GM08714 (cell line): ENCODE data around the gene CDC42EP3.

Experiments
- H3K4me3 ChIP-seq: fragments of 200-500 bp; sonication (Bioruptor generic); 2 replicates; pipeline ENCODE4 v1.5.1; 2014; ENCODE audit warnings: mild to moderate bottlenecking, low read length, inconsistent platforms
- ZNF274 ChIP-seq: IDR thresholded peaks from 2 replicates; pipeline ENCODE4 v1.6.1; 2012; ENCODE audit warnings: mild to moderate bottlenecking, low read depth, low read length

CDC42EP3 gene

DNA sequence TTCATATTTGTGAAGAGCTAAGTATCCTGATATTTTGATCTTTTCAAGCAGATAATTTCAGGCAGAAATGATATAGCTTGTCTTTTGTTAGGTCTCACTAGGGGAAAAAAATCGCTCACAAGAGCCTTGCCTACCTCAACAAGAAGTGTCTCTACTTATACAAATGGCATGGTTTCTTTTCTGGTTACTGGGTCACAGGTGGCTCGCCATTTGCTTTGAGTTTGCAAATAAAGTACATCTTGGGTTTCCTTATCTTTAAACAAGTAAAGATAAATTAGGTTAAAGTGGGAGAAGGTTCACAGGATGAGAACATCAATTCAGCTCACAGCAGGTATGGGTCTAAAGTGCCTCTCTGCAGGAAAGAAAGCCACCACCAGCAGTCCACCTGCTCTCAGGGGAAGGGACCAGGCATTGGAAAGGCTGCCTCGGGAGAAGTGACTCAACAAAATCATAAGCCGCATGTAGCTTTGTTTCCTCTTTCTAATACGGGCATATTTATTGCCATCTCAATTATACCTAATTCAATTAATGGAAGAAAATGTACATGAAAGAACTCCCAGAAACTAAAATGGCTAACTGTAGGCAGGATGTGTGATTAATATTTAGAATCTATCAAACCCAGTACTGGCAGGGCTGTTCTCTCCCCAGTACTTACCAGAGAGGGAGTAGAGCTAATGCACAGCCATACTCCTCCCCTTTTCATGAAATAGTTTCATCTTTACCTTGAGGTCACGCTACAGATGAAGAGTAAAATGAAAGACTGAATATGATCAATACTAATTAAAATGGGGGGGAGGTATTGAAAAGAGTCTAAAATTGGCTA, 28.3 kb downstream of the CDC42EP3 start:
- H3K4me3 ChIP-seq = no peak overlapping the region
- no peak for TF ChIP-seq ZNF274

DNA sequence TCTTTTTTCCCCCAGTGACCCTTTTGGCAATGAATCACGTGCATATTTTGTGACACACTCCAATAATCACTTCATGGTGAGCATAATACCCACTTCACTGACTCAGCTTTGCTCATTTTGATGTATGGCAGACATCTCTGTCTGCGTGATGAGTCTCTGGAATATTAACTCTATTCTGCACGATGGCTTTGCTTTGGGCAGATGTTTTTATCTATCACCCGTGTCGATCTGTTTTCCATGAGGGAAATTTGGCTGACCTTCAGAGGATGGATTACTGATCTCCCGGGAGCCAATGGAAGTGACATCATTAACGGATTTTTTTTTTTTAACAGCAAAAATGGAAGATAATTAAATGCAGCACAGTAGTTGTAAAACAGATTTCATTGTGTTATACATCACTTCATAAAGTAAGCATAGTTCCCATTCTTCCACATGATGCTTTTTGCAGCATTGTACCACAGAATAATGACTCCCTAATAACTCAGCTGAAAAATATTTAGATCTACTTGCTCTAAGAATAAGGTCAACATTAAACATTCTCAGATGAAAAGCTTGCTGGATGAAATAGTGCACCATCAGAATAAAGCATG, 29.8 kb downstream of the CDC42EP3 start:
- no peak for TF ChIP-seq ZNF274
- no peak overlapping the region for H3K4me3 ChIP-seq

GRCh38 chr2:37639631-37640030, 31.8 kb downstream of the CDC42EP3 start:
- no peak for TF ChIP-seq ZNF274

DNA sequence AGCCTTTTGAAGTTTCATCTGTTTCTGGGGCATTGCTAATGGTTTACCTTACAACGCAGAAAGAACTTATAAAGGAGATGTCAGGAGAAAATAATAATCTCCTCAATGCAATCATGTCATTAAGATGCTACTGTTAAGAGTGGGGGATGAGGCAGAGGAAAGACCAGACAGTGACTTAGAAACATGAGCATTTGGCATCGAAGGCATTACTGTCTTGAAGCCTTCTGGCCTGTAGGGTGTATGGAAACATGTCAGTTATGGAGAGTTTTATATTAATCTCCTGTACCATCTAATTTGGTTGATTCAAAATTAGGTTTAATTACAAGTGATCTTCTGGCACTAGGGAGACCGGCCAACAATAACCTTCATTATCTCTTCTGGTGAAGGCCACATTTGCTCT, 32.5 kb downstream of the CDC42EP3 start:
- no peak for TF ChIP-seq ZNF274

More at GRCh38 chr2:37639631-37640030, 31.8 kb downstream of the CDC42EP3 start:
- no peak overlapping the region for H3K4me3 ChIP-seq

GRCh38 chr2:37637985-37638384, 33.5 kb downstream of the CDC42EP3 start:
- no peak overlapping the region for H3K4me3 ChIP-seq
- no peak for TF ChIP-seq ZNF274

More for the DNA sequence above, 32.5 kb downstream of the CDC42EP3 start:
- H3K4me3 ChIP-seq = no peak overlapping the region

- no peak for TF ChIP-seq ZNF274
- no peak overlapping the region for H3K4me3 ChIP-seq
Measured at GRCh38 chr2:37637190-37637860, 34.1 kb downstream of the CDC42EP3 start.

DNA sequence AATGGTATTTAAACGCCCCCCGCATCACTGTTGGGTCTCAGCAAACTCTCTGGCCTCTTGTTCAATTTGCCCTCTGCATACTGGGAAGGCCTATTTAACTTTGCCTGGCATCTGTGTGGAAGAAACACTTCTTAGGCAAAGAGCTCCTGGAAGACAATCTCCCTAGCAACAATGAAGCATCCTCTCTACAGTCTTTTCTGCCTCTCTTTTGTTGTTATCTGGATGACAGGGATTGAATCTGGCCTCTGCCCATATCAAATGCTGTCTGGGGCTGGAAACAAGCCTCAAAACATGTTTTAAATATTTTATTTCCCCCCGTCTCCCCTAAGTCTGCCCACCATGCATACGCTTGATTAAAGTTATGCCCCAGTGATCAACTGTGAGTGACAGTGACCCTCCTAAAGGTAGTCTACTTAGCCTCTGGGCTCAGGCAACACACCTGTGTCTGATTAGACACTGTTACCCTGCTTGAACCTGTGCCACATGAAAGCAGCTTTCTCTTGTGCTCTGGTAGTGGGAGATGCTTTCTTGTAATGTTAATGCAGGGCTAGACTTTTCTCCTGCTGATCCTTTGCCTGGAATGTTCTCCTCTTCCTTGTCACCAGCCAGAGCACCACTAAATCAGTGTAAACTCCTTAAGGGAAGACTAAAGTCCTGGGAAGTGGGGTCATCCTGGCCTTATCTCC, 34.9 kb downstream of the CDC42EP3 start:
- no peak for TF ChIP-seq ZNF274
- H3K4me3 ChIP-seq = no peak overlapping the region

DNA sequence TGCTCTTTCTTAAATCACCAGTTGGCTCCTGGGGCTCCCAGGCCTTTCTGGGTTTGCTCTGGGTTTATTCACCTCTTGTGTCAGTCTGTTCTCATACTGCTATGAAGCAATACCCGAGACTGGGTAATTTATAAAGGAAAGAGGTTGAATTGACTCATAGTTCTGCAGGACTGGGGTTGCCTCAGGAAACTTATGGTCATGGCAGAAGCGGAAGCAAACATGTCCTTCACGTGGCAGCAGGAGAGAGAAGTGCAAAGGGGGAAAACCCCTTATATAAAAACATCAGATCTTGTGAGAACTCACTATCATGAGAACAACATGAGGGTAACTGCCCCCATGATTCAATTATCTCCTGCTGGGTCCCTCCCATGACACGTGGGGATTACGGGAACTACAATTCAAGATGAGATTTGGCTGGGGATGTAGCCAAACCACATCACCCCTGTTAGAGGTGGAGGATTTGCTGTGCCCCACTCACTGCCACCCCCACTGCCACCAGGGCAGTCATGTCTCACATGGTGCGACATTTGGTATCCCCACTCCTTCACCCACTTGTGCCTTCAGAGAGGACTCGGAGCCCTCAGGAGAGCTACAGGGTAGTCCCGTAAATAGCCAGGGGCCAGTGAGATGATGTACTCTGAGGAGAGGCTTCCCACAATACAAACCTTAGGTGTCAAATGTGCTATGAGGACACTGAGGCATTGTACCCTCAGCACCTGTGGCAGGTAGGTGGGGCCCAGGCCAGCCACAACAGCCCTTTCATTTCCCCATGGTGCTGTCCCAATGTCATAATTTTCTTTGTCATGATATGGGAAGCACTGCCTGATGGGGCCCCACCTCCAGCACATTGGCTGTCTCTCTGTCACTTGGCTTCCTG, 35.7 kb downstream of the CDC42EP3 start:
- TF ChIP-seq ZNF274 = no peak
- H3K4me3 ChIP-seq = peak overlapping the region; percentile 1; the same call in 1 of the 2 replicates

DNA sequence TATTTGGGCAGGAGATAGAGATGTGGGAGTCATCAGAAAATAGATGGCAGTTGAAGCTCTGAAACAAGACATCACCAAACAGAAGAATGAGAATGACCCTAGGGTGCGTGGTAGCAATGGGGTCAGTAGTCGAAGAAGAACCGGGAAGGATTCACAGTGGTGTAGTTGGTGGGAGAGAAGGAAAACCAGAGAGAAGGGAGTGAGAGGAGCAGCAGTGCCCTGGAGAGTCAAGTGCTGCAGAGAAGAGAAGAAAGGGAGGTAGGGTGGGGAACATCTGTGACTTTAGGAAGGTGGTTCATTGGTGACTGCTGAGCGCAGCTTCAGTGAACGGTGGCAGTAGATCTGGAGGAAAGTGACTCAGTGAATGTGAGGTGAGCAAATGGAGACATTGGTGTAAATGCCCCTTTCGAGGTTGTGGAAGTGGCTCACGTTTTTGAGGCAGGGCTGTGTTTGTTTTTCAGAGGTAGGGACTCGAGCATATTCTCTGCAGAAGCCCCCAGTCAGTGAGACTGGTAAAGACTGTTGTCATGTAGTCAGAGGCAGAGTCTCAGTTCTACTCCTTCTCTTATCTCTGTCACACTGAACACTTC, 36.4 kb downstream of the CDC42EP3 start:
- no peak for TF ChIP-seq ZNF274
- peak overlapping the region; percentile 1 for H3K4me3 ChIP-seq

DNA sequence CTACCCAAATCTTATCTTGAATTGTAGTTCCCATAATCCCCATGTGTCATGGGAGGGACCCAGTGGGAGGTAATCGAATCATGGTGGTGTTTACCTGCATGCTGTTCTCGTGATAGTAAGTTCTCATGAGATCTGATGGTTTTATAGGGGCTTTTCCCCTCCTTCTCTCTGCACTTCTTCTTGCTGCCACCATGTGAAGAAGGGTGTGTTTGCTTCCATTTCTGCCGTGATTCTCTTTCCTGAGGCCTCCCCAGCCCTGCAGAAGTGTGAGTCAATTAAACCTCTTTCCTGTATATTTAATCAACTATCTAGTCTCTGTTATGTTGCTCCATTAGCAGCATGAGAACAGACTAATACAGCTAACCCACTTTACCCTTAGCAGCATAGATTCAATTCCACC, 37.6 kb downstream of the CDC42EP3 start:
- TF ChIP-seq ZNF274 = no peak
- peak overlapping the region; percentile 1; the same call in 1 of the 2 replicates for H3K4me3 ChIP-seq

- no peak for TF ChIP-seq ZNF274
- no peak overlapping the region for H3K4me3 ChIP-seq
Measured at GRCh38 chr2:37633234-37633633, 38.2 kb downstream of the CDC42EP3 start.

- no peak for TF ChIP-seq ZNF274
- no peak overlapping the region for H3K4me3 ChIP-seq
Measured at GRCh38 chr2:37632310-37632709, 39.1 kb downstream of the CDC42EP3 start.

DNA sequence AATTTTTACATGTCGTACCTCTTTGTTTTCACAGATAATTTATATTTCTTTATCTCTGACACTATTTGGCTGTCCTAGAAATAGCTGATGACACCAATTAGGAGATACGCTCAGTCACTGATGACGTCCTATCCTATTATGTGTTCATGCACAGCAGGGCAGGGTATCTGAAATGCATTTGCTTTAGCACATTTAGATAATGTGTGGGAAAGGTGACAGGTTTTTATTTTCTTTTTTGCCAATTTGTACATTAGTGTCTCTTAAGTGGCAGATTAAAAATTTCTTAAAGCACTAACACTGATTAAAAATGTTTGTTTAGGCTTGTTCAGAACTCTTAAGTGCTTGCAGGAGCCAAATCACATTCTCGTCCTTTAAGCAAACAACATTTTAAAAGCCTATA, 39.7 kb downstream of the CDC42EP3 start:
- H3K4me3 ChIP-seq = no peak overlapping the region
- TF ChIP-seq ZNF274 = no peak
